Breast epithelium (tissue), 3 donors: ENCODE data around the gene RIN2.

Source experiments
- POLR2A ChIP-seq: fragments of 450-650 bp; IDR thresholded peaks from one replicate; pipeline ENCODE4 v1.6.1; 2016; ENCODE audit warnings: antibody characterized with exemption, mild to moderate bottlenecking, moderate library complexity
- TF ChIP-seq, protein P1 (sequence below), 3 donors: fragments of 450-650 bp; IDR thresholded peaks; one replicate each; pipeline ENCODE4 v1.5.1; 2016 to 2017; ENCODE audit warnings: antibody characterized with exemption in 3 of 3, mild to moderate bottlenecking in 3 of 3, moderate library complexity in 3 of 3

DNA sequence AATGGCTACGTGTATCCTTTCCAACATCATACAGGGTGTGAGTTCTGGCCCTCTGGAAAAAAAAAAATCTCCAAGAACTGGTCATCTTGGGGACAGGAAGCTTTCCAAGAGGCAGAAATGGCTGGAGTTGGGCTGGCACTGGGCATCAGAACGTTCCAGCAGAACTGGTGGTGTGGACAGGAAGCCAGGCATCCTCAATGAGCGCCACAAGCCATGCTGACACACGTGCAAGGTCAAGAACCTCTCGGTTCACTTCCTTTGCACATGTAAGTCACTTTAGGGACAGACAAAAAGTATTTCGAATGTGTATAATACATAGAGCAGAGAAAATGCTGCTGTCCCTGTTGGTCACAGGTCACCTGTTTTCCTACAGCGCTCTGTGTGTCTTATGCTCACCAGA is 27.4 kb upstream of the RIN2 start:
- TF ChIP-seq, protein P1, sequence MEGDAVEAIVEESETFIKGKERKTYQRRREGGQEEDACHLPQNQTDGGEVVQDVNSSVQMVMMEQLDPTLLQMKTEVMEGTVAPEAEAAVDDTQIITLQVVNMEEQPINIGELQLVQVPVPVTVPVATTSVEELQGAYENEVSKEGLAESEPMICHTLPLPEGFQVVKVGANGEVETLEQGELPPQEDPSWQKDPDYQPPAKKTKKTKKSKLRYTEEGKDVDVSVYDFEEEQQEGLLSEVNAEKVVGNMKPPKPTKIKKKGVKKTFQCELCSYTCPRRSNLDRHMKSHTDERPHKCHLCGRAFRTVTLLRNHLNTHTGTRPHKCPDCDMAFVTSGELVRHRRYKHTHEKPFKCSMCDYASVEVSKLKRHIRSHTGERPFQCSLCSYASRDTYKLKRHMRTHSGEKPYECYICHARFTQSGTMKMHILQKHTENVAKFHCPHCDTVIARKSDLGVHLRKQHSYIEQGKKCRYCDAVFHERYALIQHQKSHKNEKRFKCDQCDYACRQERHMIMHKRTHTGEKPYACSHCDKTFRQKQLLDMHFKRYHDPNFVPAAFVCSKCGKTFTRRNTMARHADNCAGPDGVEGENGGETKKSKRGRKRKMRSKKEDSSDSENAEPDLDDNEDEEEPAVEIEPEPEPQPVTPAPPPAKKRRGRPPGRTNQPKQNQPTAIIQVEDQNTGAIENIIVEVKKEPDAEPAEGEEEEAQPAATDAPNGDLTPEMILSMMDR (IDR thresholded peaks at IDR 0.05), result no peak
- TF ChIP-seq POLR2A, result no peak
